ENCODE data around the gene ATIC.

Gene ATIC

DNA sequence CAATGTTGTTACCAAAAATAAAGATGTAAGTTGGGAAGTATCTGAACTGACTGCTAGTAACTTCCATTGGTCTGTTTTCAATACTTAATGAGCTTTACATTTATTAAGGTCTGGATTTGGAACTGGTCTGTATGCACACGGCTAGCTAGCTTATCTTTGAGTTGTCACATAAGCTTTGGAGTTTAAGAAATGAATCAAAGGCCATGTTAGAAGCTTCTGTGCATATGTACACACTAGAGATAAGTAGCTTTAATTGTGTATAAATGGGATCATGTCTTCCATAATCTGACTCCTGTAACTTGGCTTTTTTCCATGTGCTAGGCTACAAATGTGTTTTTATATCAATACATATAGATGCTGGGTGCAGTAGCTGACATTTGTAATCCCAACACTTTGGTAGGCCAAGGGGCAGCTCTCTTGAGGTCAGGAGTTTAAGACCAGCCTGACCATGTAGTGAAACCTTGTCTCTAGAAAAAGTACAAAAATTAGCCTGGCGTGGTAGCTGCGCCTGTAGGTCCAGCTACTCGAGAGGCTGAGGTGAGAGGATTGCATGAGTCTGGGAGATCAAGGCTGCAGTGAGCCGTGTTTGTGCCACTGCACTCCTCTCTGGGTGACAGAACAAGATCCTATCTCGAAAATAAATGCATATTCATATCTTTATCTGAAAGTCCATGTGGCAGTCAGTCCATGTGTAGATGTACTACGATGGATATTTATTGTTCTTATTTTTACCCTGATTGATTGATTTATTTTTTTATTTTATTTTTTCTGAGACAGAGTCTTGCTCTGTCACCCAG, 27.2 kb downstream of the ATIC start:
- H3K27ac ChIP-seq = no peak overlapping the region
- TF ChIP-seq CTCF (conservative IDR thresholded peaks at IDR 0.05) = no peak
- TF ChIP-seq ZFX (IDR thresholded peaks at IDR 0.05) = no peak

DNA sequence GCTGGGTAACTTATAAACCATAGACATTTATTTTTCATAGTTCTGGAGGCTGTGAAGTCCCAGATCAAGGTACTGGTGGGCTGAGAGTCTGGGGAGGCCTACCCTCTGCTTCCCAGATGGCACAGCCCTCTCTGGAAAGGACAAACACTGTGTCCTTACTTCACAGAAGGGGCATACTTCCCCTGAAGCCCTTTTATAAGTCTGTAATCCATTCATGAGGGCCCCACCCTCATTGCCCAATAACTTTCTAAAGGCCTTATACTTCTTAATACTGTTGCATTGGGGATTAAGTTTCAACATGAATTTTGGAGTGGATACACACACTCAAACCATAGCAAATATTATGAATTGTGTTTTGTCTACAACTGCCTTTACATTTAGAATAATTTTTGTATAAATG, 36.0 kb downstream of the ATIC start:
- TF ChIP-seq CTCF (conservative IDR thresholded peaks at IDR 0.05) (no peak), ZFX (IDR thresholded peaks at IDR 0.05) (no peak)
- H3K27ac ChIP-seq = no peak overlapping the region

- H3K27ac ChIP-seq = no peak overlapping the region
- TF ChIP-seq CTCF (conservative IDR thresholded peaks at IDR 0.05) (no peak), ZFX (IDR thresholded peaks at IDR 0.05) (no peak)
Measured at GRCh38 chr2:215352602-215353001, 40.7 kb downstream of the ATIC start.

- no peak overlapping the region for H3K27ac ChIP-seq
Measured at GRCh38 chr2:215354771-215355695, 43.2 kb downstream of the ATIC start.

DNA sequence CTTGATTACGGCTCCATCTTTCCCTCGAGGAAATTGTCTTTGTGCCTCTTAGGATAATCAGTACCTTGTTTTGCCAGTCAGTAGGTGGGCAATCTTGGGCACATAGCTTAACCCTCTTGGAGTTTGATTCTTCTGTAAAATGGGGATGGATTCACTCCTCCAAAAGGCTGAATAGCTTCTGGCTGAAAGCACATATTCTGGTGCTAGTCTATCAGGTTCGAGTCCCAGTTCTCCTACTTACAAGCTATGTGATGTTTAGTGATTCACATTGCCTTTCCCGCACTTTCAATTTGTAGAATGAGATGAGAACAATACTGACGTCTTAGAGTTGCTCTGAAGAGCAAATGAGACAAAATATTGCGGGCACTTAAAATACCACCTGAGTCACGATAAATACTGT, 43.9 kb downstream of the ATIC start:
- no peak overlapping the region for H3K27ac ChIP-seq
- no peak for TF ChIP-seq ZFX (IDR thresholded peaks at IDR 0.05)
- no peak for TF ChIP-seq CTCF (conservative IDR thresholded peaks at IDR 0.05)

More at GRCh38 chr2:215354771-215355695, 43.2 kb downstream of the ATIC start:
- no peak for TF ChIP-seq ZFX (IDR thresholded peaks at IDR 0.05)
- TF ChIP-seq CTCF (conservative IDR thresholded peaks at IDR 0.05) = no peak

DNA sequence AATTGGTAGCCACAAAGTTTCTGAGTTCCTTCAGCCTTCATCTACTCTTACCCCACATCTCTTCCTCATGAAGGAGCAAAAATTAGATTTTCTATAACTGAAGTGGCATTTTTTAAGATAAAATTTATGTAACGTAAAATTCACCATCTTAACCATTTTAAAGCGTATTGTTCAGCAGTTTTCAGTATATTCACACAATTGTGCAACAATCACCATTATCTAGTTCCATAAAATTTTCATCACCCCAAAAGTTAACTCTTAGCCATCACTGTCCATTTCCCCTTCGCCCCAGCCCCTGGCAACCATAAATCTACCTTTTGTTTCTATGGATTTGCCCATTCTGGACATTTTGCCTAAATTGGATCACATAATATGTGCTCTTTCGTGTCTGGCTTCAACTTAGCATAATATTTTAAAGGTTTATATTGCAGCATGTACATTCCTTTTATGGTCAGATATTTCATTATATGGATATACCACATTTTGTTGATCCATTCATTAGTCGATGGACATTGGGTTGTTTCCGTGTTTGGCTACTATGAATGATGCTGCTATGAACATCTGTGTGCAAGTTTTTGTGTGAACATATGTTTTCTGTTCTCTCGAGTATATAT, 44.6 kb downstream of the ATIC start:
- H3K27ac ChIP-seq = no peak overlapping the region
- TF ChIP-seq ZFX (IDR thresholded peaks at IDR 0.05) = no peak
- TF ChIP-seq CTCF (conservative IDR thresholded peaks at IDR 0.05) = no peak

Data from C4-2B (cell line).